Uterus (tissue), 4 donors: ENCODE measurements around the gene PDYN. TPM values are rescaled to one million over a fixed set of nuclear protein-coding genes. Genes with fewer than 3 reads are reported as not detected.

Experiments
- DNase-seq, 2 donors: peaks; one replicate each; pipeline ENCODE4 v3.0.0-alpha.2; 2019 to 2020
- H3K27ac ChIP-seq, 2 donors: fragments of 200-600 bp; sonication (generic); 1 replicate in 1 of 2; 2 replicates in 1 of 2; pipeline ENCODE4 v1.5.1; 2016 to 2018
- H3K27me3 ChIP-seq, 2 donors: fragments of 200-600 bp; sonication (generic); one replicate each; pipeline ENCODE4 v1.5.1; 2018 to 2019; ENCODE audit warnings: control low read depth in 1 of 2
- H3K36me3 ChIP-seq, 2 donors: fragments of 200-600 bp; sonication (generic); one replicate each; pipeline ENCODE4 v1.5.1; 2019; ENCODE audit warnings: control low read depth in 1 of 2
- H3K4me1 ChIP-seq, 2 donors: fragments of 200-600 bp; sonication (generic); one replicate each; pipeline ENCODE4 v1.5.1; 2018 to 2019; ENCODE audit warnings: control low read depth in 1 of 2
- H3K4me3 ChIP-seq, 2 donors: fragments of 200-600 bp; sonication (generic); 1 replicate in 1 of 2; 2 replicates in 1 of 2; pipeline ENCODE4 v1.5.1; 2018 to 2019; ENCODE audit warnings: mild to moderate bottlenecking in 1 of 2
- H3K9me3 ChIP-seq, 2 donors: fragments of 200-600 bp; sonication (generic); one replicate each; pipeline ENCODE4 v1.5.1; 2019; ENCODE audit warnings: control low read depth in 1 of 2
- POLR2A ChIP-seq, 2 donors: fragments of 450-650 bp; IDR thresholded peaks; one replicate each; pipeline ENCODE4 v1.6.1; 2016; ENCODE audit warnings: antibody characterized with exemption in 2 of 2, mild to moderate bottlenecking in 1 of 2, moderate library complexity in 1 of 2
- intact Hi-C: fragments of 100-400 bp; cut with DNase I; formaldehyde crosslinking; loops from one replicate; pipeline ENCODE4 v1.15.1; 2023; ENCODE audit warnings: low total_unique reads
- total RNA-seq, 4 donors: library from RNA; depleted of rRNA in 3 of 4; stranded (reverse); fragments of >200 nt in 3 of 4; gene quantifications; one replicate each; pipeline versions ENCODE4 v1.1.0 to v1.2.4, GENCODE V29; 2014 to 2023
- TF ChIP-seq, protein P1 (sequence below), 4 experiments: fragments of 200-600 bp in 2 of 4; fragments of 450-650 bp in 2 of 4; sonication (generic) in 2 of 4; IDR thresholded peaks; one replicate each; pipeline ENCODE4 v1.5.1; 2016 to 2019; ENCODE audit warnings: antibody characterized with exemption in 4 of 4, mild to moderate bottlenecking in 2 of 4, moderate library complexity in 1 of 4
- donor health status: DM: yes; HTN: yes; CAD: no.

Gene PDYN
- total RNA-seq, 4 donors from 2014 or later, result not detected

DNA sequence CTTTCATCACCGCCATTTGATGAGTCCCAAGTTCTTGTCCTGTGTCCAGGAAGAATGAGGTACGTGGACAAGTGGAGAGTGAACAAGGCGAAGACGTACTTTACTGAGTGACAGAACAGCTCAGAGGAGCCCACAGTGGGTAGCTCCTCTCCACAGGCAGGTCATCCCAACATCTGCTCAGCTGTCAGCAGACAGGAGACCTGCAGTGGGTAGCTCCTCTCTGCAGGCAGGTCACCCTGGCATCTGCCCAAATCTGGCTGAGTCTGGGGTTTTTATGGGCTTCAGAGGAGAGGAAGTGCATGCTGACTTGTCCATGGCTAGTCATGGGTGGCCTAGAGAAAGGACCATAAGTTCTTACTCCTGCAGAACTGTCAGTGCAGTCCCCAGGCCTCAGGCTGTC, 32.7 kb upstream of the PDYN start:
- TF ChIP-seq, protein P1, sequence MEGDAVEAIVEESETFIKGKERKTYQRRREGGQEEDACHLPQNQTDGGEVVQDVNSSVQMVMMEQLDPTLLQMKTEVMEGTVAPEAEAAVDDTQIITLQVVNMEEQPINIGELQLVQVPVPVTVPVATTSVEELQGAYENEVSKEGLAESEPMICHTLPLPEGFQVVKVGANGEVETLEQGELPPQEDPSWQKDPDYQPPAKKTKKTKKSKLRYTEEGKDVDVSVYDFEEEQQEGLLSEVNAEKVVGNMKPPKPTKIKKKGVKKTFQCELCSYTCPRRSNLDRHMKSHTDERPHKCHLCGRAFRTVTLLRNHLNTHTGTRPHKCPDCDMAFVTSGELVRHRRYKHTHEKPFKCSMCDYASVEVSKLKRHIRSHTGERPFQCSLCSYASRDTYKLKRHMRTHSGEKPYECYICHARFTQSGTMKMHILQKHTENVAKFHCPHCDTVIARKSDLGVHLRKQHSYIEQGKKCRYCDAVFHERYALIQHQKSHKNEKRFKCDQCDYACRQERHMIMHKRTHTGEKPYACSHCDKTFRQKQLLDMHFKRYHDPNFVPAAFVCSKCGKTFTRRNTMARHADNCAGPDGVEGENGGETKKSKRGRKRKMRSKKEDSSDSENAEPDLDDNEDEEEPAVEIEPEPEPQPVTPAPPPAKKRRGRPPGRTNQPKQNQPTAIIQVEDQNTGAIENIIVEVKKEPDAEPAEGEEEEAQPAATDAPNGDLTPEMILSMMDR (IDR thresholded peaks at IDR 0.05), result no peak
- TF ChIP-seq POLR2A (IDR thresholded peaks at IDR 0.05), result no peak
- Histone ChIP-seq H3K27me3 (no peaks in the 10 kb centered on the region), H3K36me3 (no peaks in the 10 kb centered on the region), H3K4me1 (no peaks in the 10 kb centered on the region), H3K27ac (no peak overlapping the region), H3K4me3 (no peak overlapping the region), H3K9me3 (no peaks in the 10 kb centered on the region)
- no peak for DNase-seq
- intact Hi-C loops, result no loop called here

DNA sequence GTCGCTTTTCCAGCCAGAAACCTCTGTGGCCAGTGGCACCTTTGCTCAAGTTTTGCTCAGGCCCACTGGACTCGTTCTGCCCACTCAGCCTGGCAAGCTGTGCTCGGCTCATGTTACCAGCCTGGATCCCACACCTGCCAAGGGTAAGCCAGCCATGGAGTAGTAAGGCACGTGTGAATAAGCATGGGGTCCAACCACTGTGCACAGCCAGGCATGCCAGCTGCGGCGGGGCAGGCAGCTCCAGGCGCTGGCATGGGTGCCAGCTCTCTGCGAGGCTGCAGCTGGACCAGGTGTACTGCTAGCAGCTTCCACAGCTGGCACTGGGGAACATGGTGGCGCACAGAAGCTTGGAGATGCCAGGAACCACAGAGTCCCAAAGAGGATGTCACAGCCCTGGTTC, 32.1 kb upstream of the PDYN start:
- Histone ChIP-seq H3K36me3 (no peaks in the 10 kb centered on the region), H3K4me3 (no peak overlapping the region), H3K27me3 (no peaks in the 10 kb centered on the region), H3K9me3 (no peaks in the 10 kb centered on the region), H3K4me1 (no peaks in the 10 kb centered on the region), H3K27ac (no peak overlapping the region)
- intact Hi-C loops, result no loop called here
- no peak for DNase-seq
- TF ChIP-seq POLR2A (IDR thresholded peaks at IDR 0.05), result no peak
- TF ChIP-seq, protein P1 (IDR thresholded peaks at IDR 0.05), result no peak

DNA sequence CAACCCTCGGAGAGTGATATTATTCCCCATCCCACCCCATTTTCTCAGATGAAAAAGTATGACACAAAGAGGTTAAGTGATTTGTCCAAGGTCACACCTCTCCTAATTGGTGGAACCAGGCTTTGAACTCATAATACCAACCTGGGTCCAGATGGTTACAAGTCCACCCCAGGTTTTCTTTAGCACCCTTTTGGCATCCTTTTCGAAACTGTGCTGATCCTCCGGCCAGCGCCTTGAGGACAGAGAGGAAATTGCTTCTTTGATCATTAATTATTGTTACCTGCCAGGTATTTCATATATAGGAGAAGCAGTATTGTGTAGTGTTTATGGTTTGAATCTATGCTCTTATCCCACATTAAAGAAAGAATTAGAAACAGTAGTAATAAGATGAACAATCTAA, 29.3 kb upstream of the PDYN start:
- no peak overlapping the region for H3K4me3 ChIP-seq
- no peak for TF ChIP-seq POLR2A (IDR thresholded peaks at IDR 0.05)
- TF ChIP-seq, protein P1 (IDR thresholded peaks at IDR 0.05), result no peak
- intact Hi-C loops, result no loop called here

DNA sequence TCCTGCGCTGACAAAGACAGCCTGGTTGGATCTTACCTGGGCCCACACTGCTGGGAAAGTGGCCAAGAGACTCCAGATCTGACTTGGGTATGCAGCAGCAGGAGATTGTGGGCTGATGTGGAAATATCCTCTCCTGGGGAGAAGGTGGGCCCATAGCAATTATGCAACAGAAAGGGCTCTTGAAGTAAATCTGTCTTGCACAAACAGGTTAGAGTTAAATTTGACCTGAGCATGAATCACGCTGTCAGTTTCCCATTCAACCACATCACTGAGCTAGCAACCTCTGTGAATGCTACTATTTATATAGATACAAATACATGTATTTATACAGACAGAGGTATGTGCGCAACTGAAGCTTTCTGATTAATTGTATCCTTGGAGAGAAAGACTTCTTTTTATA, 28.3 kb upstream of the PDYN start:
- no peaks in the 10 kb centered on the region for H3K9me3 ChIP-seq
- TF ChIP-seq, protein P1 (IDR thresholded peaks at IDR 0.05), result no peak
- no peak for TF ChIP-seq POLR2A (IDR thresholded peaks at IDR 0.05)
- no peak for DNase-seq
- H3K4me1 ChIP-seq, result no peaks in the 10 kb centered on the region
- no peaks in the 10 kb centered on the region for H3K36me3 ChIP-seq
- intact Hi-C loops, result no loop called here
- H3K27ac ChIP-seq, result no peak overlapping the region
- no peaks in the 10 kb centered on the region for H3K27me3 ChIP-seq
- no peak overlapping the region for H3K4me3 ChIP-seq

More for the DNA sequence above, 29.3 kb upstream of the PDYN start:
- no peaks in the 10 kb centered on the region for H3K4me1 ChIP-seq
- H3K9me3 ChIP-seq, result no peaks in the 10 kb centered on the region
- H3K27me3 ChIP-seq, result no peaks in the 10 kb centered on the region
- H3K36me3 ChIP-seq, result no peaks in the 10 kb centered on the region
- no peak for DNase-seq
- H3K27ac ChIP-seq, result no peak overlapping the region

DNA sequence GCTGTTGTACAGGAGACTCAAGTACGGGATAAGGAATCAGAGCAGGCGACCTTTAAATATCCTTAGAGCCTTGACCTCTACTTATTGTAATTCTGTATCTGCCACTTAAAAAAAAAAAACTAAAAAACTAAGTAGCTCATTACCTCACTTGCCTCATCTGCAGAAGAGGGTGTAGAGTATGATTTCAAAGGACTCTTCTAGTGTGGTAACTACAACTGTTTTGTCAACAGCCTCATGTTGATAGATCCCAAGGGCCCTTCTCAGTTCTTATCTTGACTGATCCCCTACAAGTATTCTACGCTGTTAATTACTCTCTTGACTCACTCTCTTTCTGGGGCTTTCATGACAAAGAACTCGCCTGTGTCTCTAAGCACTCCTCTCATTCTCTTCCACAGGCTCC, 16.7 kb upstream of the PDYN start:
- no peak overlapping the region for H3K27ac ChIP-seq
- TF ChIP-seq, protein P1 (IDR thresholded peaks at IDR 0.05), result no peak
- no peak for TF ChIP-seq POLR2A (IDR thresholded peaks at IDR 0.05)
- DNase-seq, result no peak
- intact Hi-C loops, result no loop called here
- H3K9me3 ChIP-seq, result no peaks in the 10 kb centered on the region
- H3K4me3 ChIP-seq, result no peak overlapping the region
- no peaks in the 10 kb centered on the region for H3K36me3 ChIP-seq
- H3K4me1 ChIP-seq, result no peaks in the 10 kb centered on the region
- no peaks in the 10 kb centered on the region for H3K27me3 ChIP-seq
